Testis (tissue), 3 donors: ENCODE measurements around the gene ZBTB43. TPM values are rescaled to one million over a fixed set of nuclear protein-coding genes. Genes with fewer than 3 reads are reported as not detected.

Experiments used
- DNase-seq: peaks from one replicate; pipeline ENCODE4 v3.0.0-alpha.2; 2019
- H3K27ac ChIP-seq, 2 donors: fragments of 200-600 bp; sonication (generic); one replicate each; pipeline ENCODE4 v1.5.1; 2019
- H3K27me3 ChIP-seq: fragments of 200-600 bp; sonication (generic); one replicate; pipeline ENCODE4 v1.5.1; 2019
- H3K36me3 ChIP-seq: fragments of 200-600 bp; sonication (generic); one replicate; pipeline ENCODE4 v1.5.1; 2017; ENCODE audit warnings: low read depth; ENCODE audit errors: missing control alignments
- H3K4me1 ChIP-seq: fragments of 200-600 bp; sonication (generic); one replicate; pipeline ENCODE4 v1.5.1; 2019
- H3K4me3 ChIP-seq, 2 donors: fragments of 200-600 bp; sonication (generic); one replicate each; pipeline ENCODE4 v1.5.1; 2017 to 2019
- H3K9me3 ChIP-seq: fragments of 200-600 bp; sonication (generic); one replicate; pipeline ENCODE4 v1.5.1; 2017
- POLR2A ChIP-seq: fragments of 450-650 bp; IDR thresholded peaks from one replicate; pipeline ENCODE4 v1.6.1; 2017; ENCODE audit warnings: antibody characterized with exemption, mild to moderate bottlenecking, moderate library complexity
- WGBS, 2 donors: methylation state at CpG; one replicate each; pipeline ENCODE4 v1.1.5; 2018; 5-methylcytosine and 5-hydroxymethylcytosine counted together
- intact Hi-C: fragments of 100-400 bp; cut with DNase I; formaldehyde crosslinking; loops from one replicate; pipeline ENCODE4 v1.15.1; 2023; ENCODE audit warnings: low total_unique reads
- polyA plus RNA-seq: library from polyadenylated mRNA; stranded (reverse); fragments of 350-450 nt; fragmentation: Illumina TruSeq; extraction: RNeasy Lipid Tissue Mini Kit (QIAGEN cat#74804); gene quantifications from one replicate; pipeline ENCODE4 v1.2.3, GENCODE V29; 2014; ENCODE audit warnings: low read depth, low replicate concordance; ENCODE audit not compliant: insufficient read depth
- total RNA-seq, 2 donors: library from RNA; depleted of rRNA; stranded (reverse); fragments of >200 nt; gene quantifications; one replicate each; pipeline ENCODE4 v1.2.3, GENCODE V29; 2016
- TF ChIP-seq, protein P1 (sequence below), 3 experiments: fragments of 450-650 bp in 2 of 3; fragments of 200-600 bp in 1 of 3; sonication (generic) in 1 of 3; IDR thresholded peaks; one replicate each; pipeline ENCODE4 v1.5.1; 2016 to 2019; ENCODE audit warnings: antibody characterized with exemption in 3 of 3, mild to moderate bottlenecking in 2 of 3, moderate library complexity in 1 of 3

ZBTB43 gene
- total and polyA plus RNA-seq, 3 donors from 2014 or later: 32.7 to 40.6 (median 40.3) TPM

DNA sequence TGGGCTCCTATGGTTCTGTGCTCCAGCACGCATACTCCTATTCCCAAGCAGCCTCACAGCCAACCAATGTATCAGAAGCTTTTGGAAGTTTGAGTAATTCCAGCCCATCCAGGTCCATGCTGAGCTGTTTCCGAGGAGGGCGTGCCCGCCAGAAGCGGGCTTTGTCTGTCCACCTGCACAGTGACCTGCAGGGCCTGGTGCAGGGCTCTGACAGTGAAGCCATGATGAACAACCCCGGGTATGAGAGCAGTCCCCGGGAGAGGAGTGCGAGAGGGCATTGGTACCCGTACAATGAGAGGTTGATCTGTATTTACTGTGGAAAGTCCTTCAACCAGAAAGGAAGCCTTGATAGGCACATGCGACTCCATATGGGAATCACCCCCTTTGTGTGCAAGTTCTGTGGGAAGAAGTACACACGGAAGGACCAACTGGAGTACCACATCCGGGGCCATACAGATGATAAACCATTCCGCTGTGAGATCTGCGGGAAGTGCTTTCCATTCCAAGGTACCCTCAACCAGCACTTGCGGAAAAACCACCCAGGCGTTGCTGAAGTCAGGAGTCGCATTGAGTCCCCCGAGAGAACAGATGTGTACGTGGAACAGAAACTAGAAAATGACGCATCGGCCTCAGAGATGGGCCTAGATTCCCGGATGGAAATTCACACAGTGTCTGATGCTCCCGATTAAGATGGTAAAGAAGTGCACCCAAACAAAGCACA is 75.5 kb downstream of the ZBTB43 start:
- TF ChIP-seq, protein P1, sequence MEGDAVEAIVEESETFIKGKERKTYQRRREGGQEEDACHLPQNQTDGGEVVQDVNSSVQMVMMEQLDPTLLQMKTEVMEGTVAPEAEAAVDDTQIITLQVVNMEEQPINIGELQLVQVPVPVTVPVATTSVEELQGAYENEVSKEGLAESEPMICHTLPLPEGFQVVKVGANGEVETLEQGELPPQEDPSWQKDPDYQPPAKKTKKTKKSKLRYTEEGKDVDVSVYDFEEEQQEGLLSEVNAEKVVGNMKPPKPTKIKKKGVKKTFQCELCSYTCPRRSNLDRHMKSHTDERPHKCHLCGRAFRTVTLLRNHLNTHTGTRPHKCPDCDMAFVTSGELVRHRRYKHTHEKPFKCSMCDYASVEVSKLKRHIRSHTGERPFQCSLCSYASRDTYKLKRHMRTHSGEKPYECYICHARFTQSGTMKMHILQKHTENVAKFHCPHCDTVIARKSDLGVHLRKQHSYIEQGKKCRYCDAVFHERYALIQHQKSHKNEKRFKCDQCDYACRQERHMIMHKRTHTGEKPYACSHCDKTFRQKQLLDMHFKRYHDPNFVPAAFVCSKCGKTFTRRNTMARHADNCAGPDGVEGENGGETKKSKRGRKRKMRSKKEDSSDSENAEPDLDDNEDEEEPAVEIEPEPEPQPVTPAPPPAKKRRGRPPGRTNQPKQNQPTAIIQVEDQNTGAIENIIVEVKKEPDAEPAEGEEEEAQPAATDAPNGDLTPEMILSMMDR (IDR thresholded peaks at IDR 0.05): no peak
- no peak for TF ChIP-seq POLR2A
- Histone ChIP-seq H3K9me3 (no peaks in the 10 kb centered on the region), H3K4me1 (no peaks in the 10 kb centered on the region), H3K36me3 (no peaks in the 10 kb centered on the region), H3K4me3 (no peak overlapping the region), H3K27me3 (no peaks in the 10 kb centered on the region), H3K27ac (no peak overlapping the region)
- no peak for DNase-seq
- WGBS, 2 donors: 84 to 91% methylated on average over 23 of the region's 23 CpGs
- intact Hi-C loops: no loop called here

DNA sequence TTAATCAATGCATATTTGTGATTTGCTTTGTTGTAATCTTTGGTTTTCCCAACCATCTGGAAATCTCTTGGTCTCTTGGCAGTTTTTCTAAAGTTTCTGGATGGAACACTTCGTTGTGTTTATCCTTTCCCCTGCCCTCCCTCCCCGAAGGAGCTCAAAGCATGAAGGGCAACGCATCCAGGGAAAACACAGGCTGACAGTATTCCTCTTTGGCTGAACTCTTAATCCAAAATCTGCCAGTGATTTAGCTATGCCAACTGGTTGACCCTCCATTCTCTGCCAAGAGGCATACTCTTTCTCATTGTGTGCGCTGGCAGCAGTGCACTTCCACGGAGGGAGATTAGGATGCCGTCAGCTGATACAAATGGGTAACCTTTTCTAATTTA is 76.1 kb downstream of the ZBTB43 start:
- Histone ChIP-seq H3K9me3 (no peaks in the 10 kb centered on the region), H3K4me3 (no peak overlapping the region), H3K27ac (no peak overlapping the region), H3K4me1 (no peaks in the 10 kb centered on the region), H3K27me3 (no peaks in the 10 kb centered on the region), H3K36me3 (no peaks in the 10 kb centered on the region)
- intact Hi-C loops: no loop called here
- no peak for DNase-seq
- no peak for TF ChIP-seq POLR2A
- TF ChIP-seq, protein P1 (IDR thresholded peaks at IDR 0.05): no peak
- 70 to 82% methylated on average over 6 of the region's 6 CpGs for WGBS, 2 donors

GRCh38 chr9:126882746-126883145 is 77.9 kb downstream of the ZBTB43 start:
- Histone ChIP-seq H3K4me3 (no peak overlapping the region), H3K9me3 (no peaks in the 10 kb centered on the region), H3K4me1 (no peaks in the 10 kb centered on the region), H3K36me3 (no peaks in the 10 kb centered on the region), H3K27me3 (no peaks in the 10 kb centered on the region), H3K27ac (no peak overlapping the region)
- WGBS, 2 donors: 91 to 94% methylated on average over 11 of the region's 11 CpGs
- intact Hi-C loops: no loop called here
- DNase-seq: no peak
- TF ChIP-seq, protein P1 (IDR thresholded peaks at IDR 0.05): no peak
- TF ChIP-seq POLR2A: no peak

- no peak for DNase-seq
- Histone ChIP-seq H3K4me1 (no peaks in the 10 kb centered on the region), H3K9me3 (no peaks in the 10 kb centered on the region), H3K4me3 (no peak overlapping the region), H3K27me3 (no peaks in the 10 kb centered on the region), H3K27ac (no peak overlapping the region), H3K36me3 (no peaks in the 10 kb centered on the region)
- no peak for TF ChIP-seq POLR2A
- TF ChIP-seq, protein P1 (IDR thresholded peaks at IDR 0.05): no peak
- WGBS, 2 donors: 89 to 91% methylated on average over 15 of the region's 15 CpGs
- intact Hi-C loops: no loop called here
Measured at GRCh38 chr9:126883636-126884035, 78.8 kb downstream of the ZBTB43 start.

GRCh38 chr9:126885131-126885641 is 80.3 kb downstream of the ZBTB43 start:
- TF ChIP-seq, protein P1 (IDR thresholded peaks at IDR 0.05): no peak
- TF ChIP-seq POLR2A: no peak
- Histone ChIP-seq H3K27ac (no peak overlapping the region), H3K9me3 (no peaks in the 10 kb centered on the region), H3K27me3 (no peaks in the 10 kb centered on the region), H3K36me3 (no peaks in the 10 kb centered on the region), H3K4me1 (no peaks in the 10 kb centered on the region), H3K4me3 (no peak overlapping the region)
- intact Hi-C loops: no loop called here
- 76 to 77% methylated on average over 6 of the region's 6 CpGs for whole genome bisulfite sequencing, 2 donors
- DNase-seq: no peak
